Medulla oblongata (tissue), 1 donor: ENCODE data around the gene CBFB.
"Not testable (repeated sequence)": the region's sequence is repeated elsewhere in the genome, so short reads cannot be mapped to it uniquely, and the experiment has no call there.

Experiments used
- DNase-seq: peaks from one replicate; pipeline ENCODE4 v3.0.0-alpha.2; 2015; ENCODE audit errors: extremely low spot score

Gene CBFB

DNA sequence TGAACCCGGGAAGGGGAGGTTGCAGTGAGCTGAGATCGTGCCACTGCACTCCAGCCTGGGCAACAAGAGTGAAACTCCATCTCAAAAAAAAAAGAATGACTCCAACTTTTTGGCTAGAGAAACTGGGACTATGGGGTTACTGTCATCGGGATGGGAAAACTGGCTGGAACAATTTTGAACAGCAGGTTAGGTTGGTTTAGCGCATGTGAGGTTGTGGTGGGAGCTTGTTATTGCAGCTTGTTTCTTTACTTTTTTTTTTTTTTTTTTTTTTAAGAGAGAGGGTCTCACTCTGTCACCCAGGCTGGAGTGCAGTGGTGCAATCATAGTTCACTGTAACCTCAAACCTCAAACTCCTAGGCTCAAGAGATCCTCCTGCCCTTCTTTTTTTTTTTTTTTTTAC lies 12.6 kb downstream of the CBFB start:
- not testable (repeated sequence) for DNase-seq

- no peak for DNase-seq
These were observed 14.5 kb downstream of the CBFB start for GRCh38 chr16:67043420-67043819.

- no peak for DNase-seq
These were observed 21.8 kb downstream of the CBFB start for GRCh38 chr16:67050796-67051195.

DNA sequence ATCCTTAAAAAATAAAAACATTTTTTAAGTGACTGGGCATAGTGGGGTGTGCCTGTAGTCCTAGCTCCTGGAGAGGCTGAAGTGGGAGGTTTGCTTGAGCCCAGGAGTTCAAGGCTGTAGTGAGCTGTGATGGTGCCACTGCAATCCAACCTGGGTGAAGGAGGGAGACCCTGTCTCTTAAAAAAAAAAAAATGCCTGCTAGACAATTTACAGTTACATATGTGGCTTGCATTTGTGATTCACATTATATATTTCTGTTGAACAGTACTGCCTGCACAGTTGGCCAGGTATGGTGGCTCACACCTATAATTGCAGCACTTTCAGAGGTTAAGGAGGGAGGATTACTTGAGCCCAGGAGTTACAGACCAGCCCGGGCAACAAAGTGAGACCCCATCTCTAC lies 23.4 kb downstream of the CBFB start:
- no peak for DNase-seq

DNA sequence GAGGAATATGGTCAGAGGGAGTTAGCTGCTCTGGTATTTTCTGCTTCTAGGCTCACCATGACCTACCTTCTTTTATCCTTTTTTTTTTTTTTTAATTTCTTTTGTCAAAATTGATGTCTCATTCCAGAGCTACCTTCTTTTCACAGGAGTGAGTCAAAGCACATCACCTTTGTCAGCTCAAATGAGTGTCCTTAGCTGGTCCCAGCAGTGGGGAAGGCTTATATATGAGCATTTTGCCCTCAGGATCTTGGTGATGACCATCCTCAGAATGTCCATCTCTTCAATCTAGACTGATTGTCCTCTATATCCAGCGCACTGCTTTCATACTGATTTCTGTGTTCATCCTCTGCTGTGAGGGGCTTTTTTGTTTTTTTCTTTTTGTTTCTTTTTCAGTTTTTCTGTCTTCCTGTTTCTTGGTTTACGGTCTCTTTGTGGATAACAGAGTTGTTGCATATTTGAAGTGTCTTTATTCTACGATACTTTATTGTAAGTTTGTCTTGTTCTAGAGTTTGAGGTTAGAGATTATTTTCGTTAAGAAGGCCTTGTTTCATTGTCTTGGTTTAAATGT lies 24.9 kb downstream of the CBFB start:
- no peak for DNase-seq

GRCh38 chr16:67054901-67055300 lies 26.0 kb downstream of the CBFB start:
- DNase-seq, result no peak

- no peak for DNase-seq
These were observed 27.0 kb downstream of the CBFB start for GRCh38 chr16:67055712-67056487.

DNA sequence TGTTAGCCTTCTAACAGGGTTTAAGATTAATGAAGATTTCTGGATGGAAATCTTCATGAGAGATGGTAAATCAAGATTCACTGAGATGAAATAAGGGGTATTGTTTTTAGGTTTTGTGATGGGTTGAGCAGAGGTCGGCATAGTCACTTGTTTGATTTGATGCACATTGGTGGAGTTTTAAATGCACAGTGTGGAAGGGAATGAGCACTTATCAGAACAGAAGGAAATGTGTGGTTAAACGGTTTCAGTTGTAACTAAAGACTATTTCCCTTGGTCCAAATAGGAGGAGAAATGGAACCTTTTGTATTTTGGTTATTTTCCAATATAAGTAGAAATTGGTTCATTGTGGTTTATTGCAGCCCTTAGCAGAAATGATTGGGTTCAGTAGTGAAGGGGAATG lies 34.1 kb downstream of the CBFB start:
- no peak for DNase-seq

- no peak for DNase-seq
These were observed 39.3 kb downstream of the CBFB start for GRCh38 chr16:67068212-67068753.

DNA sequence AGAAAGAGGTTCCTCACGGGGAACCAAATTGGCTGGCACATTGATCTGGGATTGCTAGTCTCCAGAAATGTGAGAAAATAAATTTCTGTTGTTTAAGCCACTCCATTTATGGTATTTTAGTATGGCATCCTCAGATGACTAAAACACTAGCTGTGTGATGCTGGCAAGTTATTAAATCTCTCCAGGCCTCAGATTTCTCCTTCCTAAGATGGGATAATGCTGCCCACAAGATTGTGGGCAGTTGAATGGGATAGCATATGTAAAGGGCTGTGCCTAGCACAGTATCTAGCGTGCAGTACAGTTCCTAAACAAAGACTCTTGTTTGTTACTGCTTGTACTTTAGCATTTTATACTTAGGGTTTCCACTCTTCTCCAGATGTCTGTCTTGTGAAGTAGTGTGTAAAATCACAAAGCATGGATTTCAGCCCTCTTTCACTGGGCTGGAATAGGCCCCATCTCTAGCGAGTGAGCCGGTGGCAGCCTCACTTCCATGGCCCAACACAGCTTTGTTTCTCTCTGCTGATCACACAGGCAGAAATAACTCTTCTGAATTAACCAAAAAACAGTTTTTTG lies 42.6 kb downstream of the CBFB start:
- peak; percentile 37 for DNase-seq

DNA sequence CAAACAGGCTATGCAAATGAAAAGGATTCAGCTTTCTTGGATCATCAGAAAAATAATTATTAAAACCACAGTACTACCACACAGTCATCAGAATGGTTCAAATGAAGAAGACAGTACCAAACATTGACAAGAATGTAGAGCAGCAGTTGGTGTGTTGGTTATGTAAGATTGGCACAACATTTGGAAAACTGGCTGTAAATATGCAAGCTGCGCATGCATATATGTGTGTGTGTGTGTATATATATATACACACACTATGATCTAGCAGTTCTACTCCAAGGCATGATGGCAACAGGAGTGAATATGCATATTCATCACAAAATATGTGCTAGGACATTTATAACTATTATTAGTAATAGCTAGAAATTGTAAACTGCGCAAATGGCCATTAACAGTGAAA lies 46.4 kb downstream of the CBFB start:
- no peak for DNase-seq

GRCh38 chr16:67077871-67078270 lies 48.9 kb downstream of the CBFB start:
- no peak for DNase-seq

DNA sequence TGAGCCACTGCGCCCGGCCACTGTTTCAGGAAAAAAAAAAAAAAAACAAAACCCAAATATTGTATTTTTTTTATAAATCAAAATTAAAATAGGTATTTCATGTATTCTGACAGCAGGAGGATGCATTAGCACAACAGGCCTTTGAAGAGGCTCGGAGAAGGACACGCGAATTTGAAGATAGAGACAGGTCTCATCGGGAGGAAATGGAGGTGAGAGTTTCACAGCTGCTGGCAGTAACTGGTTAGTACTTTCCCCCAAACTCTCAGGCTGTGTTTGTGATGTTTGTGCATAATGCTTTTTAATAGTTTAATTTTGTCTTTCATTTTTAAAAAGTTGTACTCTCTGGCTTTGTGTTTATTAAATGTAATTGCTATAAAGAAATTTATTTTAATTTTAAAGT lies 53.2 kb downstream of the CBFB start:
- no peak for DNase-seq

DNA sequence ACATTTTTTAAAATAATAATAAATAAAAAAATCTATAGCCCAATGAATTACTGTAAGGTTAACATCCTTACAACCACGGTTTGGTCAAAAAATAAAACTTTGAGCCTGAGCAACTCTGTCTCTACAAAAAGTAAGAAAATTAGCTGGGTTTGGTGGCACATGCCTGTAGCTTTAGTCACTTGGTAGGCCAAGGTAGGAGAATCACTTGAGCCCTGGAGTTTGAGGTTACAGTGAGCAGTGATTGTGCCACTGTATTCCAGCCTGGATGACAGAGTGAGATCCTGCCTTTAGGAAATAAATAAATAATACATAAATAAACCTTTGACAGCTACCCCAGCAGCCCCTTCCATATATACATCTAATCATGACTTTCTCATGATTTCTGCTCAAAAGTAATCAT lies 53.9 kb downstream of the CBFB start:
- DNase-seq, result no peak

DNA sequence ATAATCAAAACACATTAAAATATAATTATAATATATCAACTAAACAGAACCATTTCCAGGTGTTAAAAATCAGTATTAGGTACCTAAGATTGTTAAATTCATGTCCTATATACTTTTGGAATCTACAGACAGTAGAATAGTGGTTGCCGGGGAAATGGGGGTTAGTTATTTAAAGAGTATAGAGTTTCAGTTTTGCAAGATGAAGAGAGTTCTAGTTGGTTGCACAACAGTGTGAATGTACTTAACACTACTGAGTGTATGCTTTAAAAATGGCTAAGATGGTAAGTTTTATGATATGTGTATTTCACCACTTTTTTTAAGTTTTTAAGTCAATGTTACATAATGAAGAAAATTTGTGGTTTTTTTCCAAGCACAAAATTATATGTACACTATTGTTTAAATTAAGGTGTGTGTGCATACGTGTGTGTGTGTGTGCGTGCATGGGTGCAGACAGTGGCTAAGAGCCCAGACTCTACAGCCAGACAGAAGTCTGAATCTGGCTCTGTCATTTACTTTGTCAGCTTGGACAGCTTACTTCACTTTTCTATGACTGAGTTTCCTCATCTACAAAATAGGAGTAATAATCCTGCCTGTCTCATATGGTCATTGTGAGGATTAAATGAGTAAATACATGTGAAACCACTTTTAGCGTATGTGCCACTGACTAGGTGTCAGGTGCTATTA lies 55.5 kb downstream of the CBFB start:
- no peak for DNase-seq

- no peak for DNase-seq
These were observed 57.9 kb downstream of the CBFB start for GRCh38 chr16:67086822-67087221.

GRCh38 chr16:67087291-67087690 lies 58.3 kb downstream of the CBFB start:
- no peak for DNase-seq

GRCh38 chr16:67087803-67088202 lies 58.9 kb downstream of the CBFB start:
- no peak for DNase-seq

DNA sequence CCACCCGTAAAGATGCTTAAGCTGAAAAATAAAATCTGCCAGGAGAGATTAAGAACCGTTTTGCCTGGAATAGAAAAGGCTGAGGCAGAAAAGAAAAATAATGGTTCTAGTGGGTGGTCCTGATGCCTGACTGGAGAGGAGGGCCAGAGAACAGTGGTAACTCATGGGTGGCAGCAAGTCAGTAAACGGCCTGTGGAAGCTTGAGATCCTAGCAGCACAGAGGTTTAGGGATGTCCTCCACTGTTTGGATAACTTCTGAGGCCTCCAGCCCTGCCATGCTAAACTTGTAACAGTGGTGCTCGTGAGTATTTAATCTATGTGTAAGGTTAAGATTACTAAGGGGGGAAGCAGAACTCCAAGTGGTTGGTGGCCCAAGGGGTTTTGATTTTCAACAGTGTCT lies 59.6 kb downstream of the CBFB start:
- no peak for DNase-seq

- DNase-seq, result no peak
These were observed 60.2 kb downstream of the CBFB start for GRCh38 chr16:67089101-67089500.

- no peak for DNase-seq
These were observed 63.1 kb downstream of the CBFB start for GRCh38 chr16:67091906-67092566.
